Muscle of leg (tissue), 11 donors: ENCODE measurements around the gene KRT10. TPM values are rescaled to one million over a fixed set of nuclear protein-coding genes. Genes with fewer than 3 reads are reported as not detected.
"Not testable (repeated sequence)": the region's sequence is repeated elsewhere in the genome, so short reads cannot be mapped to it uniquely, and the experiment has no call there.

Source experiments
- DNase-seq: peaks from one replicate; pipeline ENCODE4 v3.0.0; 2013
- H3K27ac ChIP-seq: one replicate; pipeline ENCODE4 v1.5.1; 2013; ENCODE audit warnings: mild to moderate bottlenecking, low read length, control low read depth
- H3K27me3 ChIP-seq: one replicate; pipeline ENCODE4 v1.6.1; 2013; ENCODE audit warnings: low read length; ENCODE audit not compliant: control insufficient read depth, insufficient read depth
- H3K36me3 ChIP-seq: one replicate; pipeline ENCODE4 v1.6.1; 2013; ENCODE audit warnings: low read length; ENCODE audit not compliant: control insufficient read depth, insufficient read depth
- H3K4me1 ChIP-seq: one replicate; pipeline ENCODE4 v1.6.1; 2013; ENCODE audit warnings: low read length; ENCODE audit not compliant: control insufficient read depth, insufficient read depth
- H3K4me3 ChIP-seq: one replicate; pipeline ENCODE4 v1.5.1; 2013; ENCODE audit warnings: low read length, control low read depth
- H3K9me3 ChIP-seq: replicated peaks from 2 replicates; pipeline ENCODE4 v1.6.1; 2013; ENCODE audit warnings: low read depth, low read length; ENCODE audit not compliant: control insufficient read depth
- WGBS: methylation state at CpG from one replicate; pipeline ENCODE4 v1.1.5; 2013; ENCODE audit warnings: missing lambda C conversion rate; ENCODE audit not compliant: insufficient coverage; 5-methylcytosine and 5-hydroxymethylcytosine counted together
- polyA plus RNA-seq, 8 donors: library from polyadenylated mRNA; unstranded; fragments of 120-200 nt; gene quantifications; one replicate each; pipeline versions ENCODE4 v1.2.1 to v1.2.3, GENCODE V29; 2013; ENCODE audit warnings: inconsistent platforms in 1 of 8, low replicate concordance in 1 of 8; ENCODE audit not compliant: insufficient read length in 8 of 8, insufficient read depth in 1 of 8
- total RNA-seq: library from RNA; stranded (reverse); fragments of 120-200 nt; gene quantifications from one replicate; pipeline ENCODE4 v1.2.4, GENCODE V29; 2013

The KRT10 gene
- total and polyA plus RNA-seq, 9 donors = 11.6 to 261 (median 46.9) TPM

GRCh38 chr17:40820228-40820838, 2.1 kb downstream of the KRT10 start:
- Histone ChIP-seq H3K4me1 (peaks cover 2% of the 10 kb centered on the region), H3K9me3 (no peaks in the 10 kb centered on the region), H3K36me3 (peaks cover 7% of the 10 kb centered on the region), H3K27me3 (no peaks in the 10 kb centered on the region), H3K27ac (no peak overlapping the region), H3K4me3 (no peak overlapping the region)
- DNase-seq = no peak
- WGBS = 56% methylated on average over 2 of the region's 9 CpGs

GRCh38 chr17:40819528-40820125, 2.8 kb downstream of the KRT10 start:
- peaks cover 7% of the 10 kb centered on the region for H3K36me3 ChIP-seq
- H3K27ac ChIP-seq = peak overlapping the region; percentile 94
- peak overlapping the region; percentile 74 for H3K4me3 ChIP-seq
- 46% methylated on average over 4 of the region's 9 CpGs for WGBS
- H3K9me3 ChIP-seq = no peaks in the 10 kb centered on the region
- no peaks in the 10 kb centered on the region for H3K27me3 ChIP-seq
- H3K4me1 ChIP-seq = peaks cover 2% of the 10 kb centered on the region
- DNase-seq = peak; percentile 55

- Histone ChIP-seq H3K4me3 (peak overlapping the region; percentile 74), H3K9me3 (no peaks in the 10 kb centered on the region), H3K27me3 (no peaks in the 10 kb centered on the region), H3K27ac (peak overlapping the region; percentile 94), H3K4me1 (peaks cover 2% of the 10 kb centered on the region), H3K36me3 (peaks cover 7% of the 10 kb centered on the region)
- WGBS = under 1% methylated on average over 48 of the region's 73 CpGs
- DNase-seq = peak; percentile 93
Measured at GRCh38 chr17:40818733-40819527, 3.5 kb downstream of the KRT10 start.

DNA sequence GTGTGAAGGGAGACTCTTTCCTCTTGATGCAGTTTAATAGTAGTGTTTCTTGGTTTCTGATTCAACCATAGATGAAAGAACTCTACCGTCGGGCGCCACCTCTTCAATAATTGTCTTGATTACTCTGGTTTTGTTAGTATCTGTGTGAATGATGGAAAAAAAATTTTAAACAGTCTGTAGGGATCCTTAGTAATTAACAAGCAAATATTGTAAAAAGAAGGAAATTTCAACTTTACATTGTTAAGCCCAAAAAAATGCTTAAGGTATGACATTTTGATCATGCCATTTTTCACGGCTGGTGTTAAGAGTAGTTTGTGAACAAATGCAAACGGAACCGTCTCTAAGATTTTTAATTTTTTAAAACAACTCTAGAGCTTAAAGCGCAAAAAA, 4.1 kb downstream of the KRT10 start:
- peaks cover 2% of the 10 kb centered on the region for H3K4me1 ChIP-seq
- WGBS = 0% methylated on average over 1 of the region's 7 CpGs
- no peaks in the 10 kb centered on the region for H3K9me3 ChIP-seq
- no peak for DNase-seq
- H3K4me3 ChIP-seq = peak overlapping the region; percentile 71
- peak overlapping the region; percentile 86 for H3K27ac ChIP-seq
- no peaks in the 10 kb centered on the region for H3K27me3 ChIP-seq
- H3K36me3 ChIP-seq = peaks cover 7% of the 10 kb centered on the region

GRCh38 chr17:40817103-40817682, 5.2 kb downstream of the KRT10 start:
- peaks cover 7% of the 10 kb centered on the region for H3K36me3 ChIP-seq
- no peak for DNase-seq
- peaks cover 2% of the 10 kb centered on the region for H3K4me1 ChIP-seq
- H3K27ac ChIP-seq = no peak overlapping the region
- H3K27me3 ChIP-seq = peaks cover 2% of the 10 kb centered on the region
- 82% methylated on average over 1 of the region's 4 CpGs for WGBS
- no peak overlapping the region for H3K4me3 ChIP-seq
- no peaks in the 10 kb centered on the region for H3K9me3 ChIP-seq

GRCh38 chr17:40816569-40816968, 5.8 kb downstream of the KRT10 start:
- Histone ChIP-seq H3K36me3 (peaks cover 7% of the 10 kb centered on the region), H3K4me3 (no peak overlapping the region), H3K9me3 (no peaks in the 10 kb centered on the region), H3K27me3 (peaks cover 2% of the 10 kb centered on the region), H3K4me1 (peaks cover 2% of the 10 kb centered on the region), H3K27ac (no peak overlapping the region)
- WGBS = no CpG with 5 or more reads among the region's 3 CpGs
- no peak for DNase-seq

DNA sequence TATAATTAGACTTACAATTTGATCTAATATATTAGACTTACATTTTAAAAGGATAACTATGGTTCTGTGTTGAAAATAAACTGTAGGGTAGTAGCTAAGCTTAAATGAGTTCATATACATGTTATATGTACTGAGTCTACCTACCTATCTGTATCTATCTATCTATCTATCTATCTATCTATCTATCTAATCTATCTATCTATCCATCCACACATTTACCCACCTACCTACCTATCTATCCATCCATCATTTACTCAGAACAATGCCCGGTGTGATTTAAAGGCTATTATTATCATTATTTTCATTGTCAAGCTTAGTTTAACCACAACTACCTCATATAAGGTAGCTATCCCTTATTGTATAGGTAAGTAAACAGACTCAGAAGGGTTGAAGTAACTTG, 7.0 kb downstream of the KRT10 start:
- H3K4me1 ChIP-seq = peaks cover 2% of the 10 kb centered on the region
- H3K36me3 ChIP-seq = peaks cover 7% of the 10 kb centered on the region
- H3K27ac ChIP-seq = no peak overlapping the region
- DNase-seq = no peak
- no peak overlapping the region for H3K4me3 ChIP-seq
- no peaks in the 10 kb centered on the region for H3K9me3 ChIP-seq
- peaks cover 2% of the 10 kb centered on the region for H3K27me3 ChIP-seq
- no CpG with 5 or more reads among the region's 1 CpG for whole genome bisulfite sequencing

GRCh38 chr17:40814657-40815056, 7.8 kb downstream of the KRT10 start:
- not testable (repeated sequence) for H3K36me3 ChIP-seq, H3K4me3 ChIP-seq, H3K9me3 ChIP-seq, H3K4me1 ChIP-seq, H3K27me3 ChIP-seq, H3K27ac ChIP-seq, DNase-seq
- WGBS = no CpG with 5 or more reads among the region's 3 CpGs

DNA sequence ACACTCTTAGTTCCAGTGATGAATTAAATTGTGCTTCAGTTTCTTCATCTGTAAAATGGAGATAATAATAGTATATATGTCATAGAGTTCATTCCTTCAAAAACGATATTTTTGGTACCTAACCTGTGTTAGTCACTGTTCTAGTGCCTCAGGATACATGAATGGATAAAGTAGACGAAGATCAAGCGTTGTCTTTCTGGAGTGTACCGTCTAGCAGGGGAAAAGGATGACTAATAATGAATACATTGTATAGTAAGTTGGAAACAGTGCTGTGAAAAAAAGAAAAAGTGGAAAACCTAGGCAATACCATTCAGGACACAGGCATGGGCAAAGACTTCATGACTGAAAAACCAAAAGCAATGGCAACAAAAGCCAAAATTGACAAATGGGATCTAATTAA, 8.6 kb downstream of the KRT10 start:
- DNase-seq = no peak
- Histone ChIP-seq H3K4me1 (no peaks in the 10 kb centered on the region), H3K36me3 (peaks cover 7% of the 10 kb centered on the region), H3K4me3 (no peak overlapping the region), H3K9me3 (no peaks in the 10 kb centered on the region), H3K27me3 (peaks cover 2% of the 10 kb centered on the region), H3K27ac (no peak overlapping the region)
- 100% methylated on average over 1 of the region's 4 CpGs for WGBS

DNA sequence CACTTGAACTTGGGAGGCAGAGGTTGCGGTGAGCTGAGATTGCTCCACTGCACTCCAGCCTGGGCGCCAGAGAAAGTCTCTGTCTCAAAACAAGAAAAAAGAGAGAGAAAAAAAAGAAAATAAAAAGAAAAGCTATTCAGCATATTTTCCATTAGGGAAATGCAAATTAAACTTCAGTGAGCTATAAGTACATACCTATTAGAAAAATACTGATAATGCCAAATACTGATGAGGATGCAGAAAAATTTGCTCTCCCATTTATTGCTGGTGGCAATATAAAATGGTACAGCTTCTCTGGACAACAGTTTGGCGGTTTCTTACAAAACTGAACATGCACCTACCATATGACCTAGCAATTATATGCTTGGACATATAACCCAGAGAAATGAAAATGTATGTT, 9.8 kb downstream of the KRT10 start:
- H3K9me3 ChIP-seq = no peaks in the 10 kb centered on the region
- peaks cover 7% of the 10 kb centered on the region for H3K36me3 ChIP-seq
- no peak for DNase-seq
- no CpG with 5 or more reads among the region's 3 CpGs for whole genome bisulfite sequencing
- H3K27me3 ChIP-seq = peaks cover 2% of the 10 kb centered on the region
- no peaks in the 10 kb centered on the region for H3K4me1 ChIP-seq
- H3K4me3 ChIP-seq = no peak overlapping the region
- H3K27ac ChIP-seq = no peak overlapping the region
